SK-N-MC (cell line): ENCODE data around the gene CEBPZOS.

Experiments
- EZH2 ChIP-seq: fragments of 200-600 bp; sonication (generic); IDR thresholded peaks from one replicate; pipeline ENCODE4 v1.6.1; 2017; ENCODE audit warnings: antibody characterized with exemption
- POLR2AphosphoS5 ChIP-seq: IDR thresholded peaks from 2 replicates; pipeline ENCODE4 v1.6.1; 2012; ENCODE audit warnings: mild to moderate bottlenecking, low read depth, low read length, borderline replicate concordance

DNA sequence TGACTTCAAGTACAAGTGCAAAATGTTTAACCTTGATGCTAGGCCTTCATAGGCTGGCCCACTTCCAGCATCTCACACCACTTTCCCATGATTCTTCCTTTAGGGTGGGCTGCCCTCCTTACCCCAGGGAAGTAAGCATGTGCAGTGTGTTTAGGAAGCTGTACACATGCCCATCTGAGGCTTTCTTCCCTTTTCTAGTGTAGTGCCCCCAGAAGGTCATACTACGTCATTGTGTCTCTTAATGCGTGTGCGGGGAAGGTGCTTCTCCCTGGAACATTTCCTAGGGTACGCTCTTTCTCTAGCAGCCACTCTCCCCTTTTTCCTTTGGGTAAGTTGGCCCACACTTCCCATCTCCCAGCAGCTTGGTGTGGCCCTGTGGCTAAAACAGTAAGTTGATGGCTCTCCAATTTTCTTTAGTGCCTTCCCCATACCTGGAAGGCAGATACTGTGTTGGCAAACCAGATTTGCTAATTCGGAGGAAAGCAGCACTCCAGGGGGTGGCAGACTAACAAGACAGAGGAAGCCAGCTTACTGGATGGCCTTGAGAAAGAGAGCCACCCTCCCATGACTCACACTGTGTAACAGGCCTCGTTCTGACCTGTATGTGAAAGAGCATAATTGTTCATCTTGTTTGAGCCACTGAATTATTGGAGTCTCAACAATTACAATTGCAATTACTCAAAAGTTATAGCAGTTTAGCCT is 6.7 kb upstream of the CEBPZOS start:
- TF ChIP-seq POLR2AphosphoS5 (no peak), EZH2 (no peak)
